AG08395 (cell line): Measurements from ENCODE around the gene SKIC3.

Experiments used
- DNase-seq: peaks from one replicate; pipeline ENCODE4 v3.0.0; 2012; ENCODE audit warnings: mixed read lengths, low spot score

SKIC3 gene

GRCh38 chr5:95554647-95555548, at the start of gene SKIC3, which contains the start of gene ARSK:
Gene SKIC3 (minus strand): TSS chr5:95554977. CDS start chr5:95547150, 7,827 bp downstream.
Gene ARSK (plus strand): TSS chr5:95555101. CDS start chr5:95555279, 178 bp downstream.
- DNase-seq = peak; percentile 98

GRCh38 chr5:95600557-95600956, 45.8 kb upstream of the SKIC3 start:
- peak; percentile 10 for DNase-seq

- no peak for DNase-seq
These were observed 44.5 kb upstream of the SKIC3 start for GRCh38 chr5:95599252-95599651.

- DNase-seq = no peak
These were observed 40.6 kb upstream of the SKIC3 start for GRCh38 chr5:95595289-95595931.

- DNase-seq = peak; percentile 64
These were observed 36.7 kb upstream of the SKIC3 start for GRCh38 chr5:95591490-95591901.

- no peak for DNase-seq
These were observed 36.1 kb upstream of the SKIC3 start for GRCh38 chr5:95590880-95591279.

- no peak for DNase-seq
These were observed 29.2 kb upstream of the SKIC3 start for GRCh38 chr5:95583992-95584391.

GRCh38 chr5:95581576-95581975, 26.8 kb upstream of the SKIC3 start:
- no peak for DNase-seq

- DNase-seq = no peak
These were observed 17.2 kb upstream of the SKIC3 start for GRCh38 chr5:95572016-95572415.

- peak; percentile 13 for DNase-seq
These were observed 10.6 kb upstream of the SKIC3 start for GRCh38 chr5:95565280-95565920.

GRCh38 chr5:95564450-95564849, 9.7 kb upstream of the SKIC3 start:
- no peak for DNase-seq

GRCh38 chr5:95563367-95563766, 8.6 kb upstream of the SKIC3 start:
- no peak for DNase-seq

- DNase-seq = no peak
These were observed 7.5 kb upstream of the SKIC3 start for GRCh38 chr5:95562282-95562681.

GRCh38 chr5:95557841-95558240, 3.1 kb upstream of the SKIC3 start:
- no peak for DNase-seq

- no peak for DNase-seq
These were observed 776 bp upstream of the SKIC3 start for GRCh38 chr5:95555553-95555952.

- no peak for DNase-seq
These were observed 488 bp downstream of the SKIC3 start for GRCh38 chr5:95554331-95554646.

- DNase-seq = no peak
These were observed 5.7 kb downstream of the SKIC3 start for GRCh38 chr5:95549030-95549429.

GRCh38 chr5:95543017-95543705, 11.6 kb downstream of the SKIC3 start:
- DNase-seq = no peak

GRCh38 chr5:95537501-95537900, 17.3 kb downstream of the SKIC3 start:
- no peak for DNase-seq

GRCh38 chr5:95533761-95534160, 21.0 kb downstream of the SKIC3 start:
- no peak for DNase-seq

GRCh38 chr5:95533106-95533505, 21.7 kb downstream of the SKIC3 start:
- no peak for DNase-seq

GRCh38 chr5:95532415-95532814, 22.4 kb downstream of the SKIC3 start:
- no peak for DNase-seq
